T-helper 2 cell treated with Interferon-gamma antibody and Interleukin-4, amounts not matched to agents 5 μg/mL and 100 μg/mL, for 36 hours (primary cell): ENCODE measurements around the gene RPL7A.
"Not testable (repeated sequence)": the region's sequence is repeated elsewhere in the genome, so short reads cannot be mapped to it uniquely, and the experiment has no call there.

ENCODE experiments used
- DNase-seq: peaks from one replicate; pipeline ENCODE4 v3.0.0; 2021; ENCODE audit warnings: low spot score
- H3K27ac Mint-ChIP-seq: one replicate; pipeline ENCODE4 v1.8.0; 2021; ENCODE audit warnings: mild to moderate bottlenecking, mixed read lengths
- H3K27me3 Mint-ChIP-seq: one replicate; pipeline ENCODE4 v1.8.0; 2021; ENCODE audit warnings: low read depth, mixed read lengths
- H3K36me3 Mint-ChIP-seq: one replicate; pipeline ENCODE4 v1.8.0; 2021; ENCODE audit warnings: low read depth, mixed read lengths
- H3K4me1 Mint-ChIP-seq: one replicate; pipeline ENCODE4 v1.8.0; 2021; ENCODE audit warnings: low read depth, mixed read lengths
- H3K4me3 Mint-ChIP-seq: one replicate; pipeline ENCODE4 v1.8.0; 2022; ENCODE audit warnings: mild to moderate bottlenecking, moderate library complexity, mixed read lengths
- H3K9me3 Mint-ChIP-seq: one replicate; pipeline ENCODE4 v1.8.0; 2021; ENCODE audit warnings: mixed read lengths

The RPL7A gene

GRCh38 chr9:133320421-133320881 is 27.6 kb upstream of the RPL7A start:
- Mint-ChIP-seq H3K4me1 (no peaks in the 10 kb centered on the region), H3K9me3 (no peaks in the 10 kb centered on the region), H3K4me3 (no peak overlapping the region), H3K27me3 (peaks cover 3% of the 10 kb centered on the region), H3K27ac (no peak overlapping the region), H3K36me3 (no peaks in the 10 kb centered on the region)
- DNase-seq: no peak

GRCh38 chr9:133321411-133321935 is 26.5 kb upstream of the RPL7A start:
- no peaks in the 10 kb centered on the region for H3K36me3 Mint-ChIP-seq
- H3K4me3 Mint-ChIP-seq: no peak overlapping the region
- H3K27me3 Mint-ChIP-seq: peaks cover 3% of the 10 kb centered on the region
- H3K9me3 Mint-ChIP-seq: no peaks in the 10 kb centered on the region
- H3K4me1 Mint-ChIP-seq: no peaks in the 10 kb centered on the region
- DNase-seq: no peak
- no peak overlapping the region for H3K27ac Mint-ChIP-seq

GRCh38 chr9:133322701-133323100 is 25.3 kb upstream of the RPL7A start:
- DNase-seq: no peak
- H3K9me3 Mint-ChIP-seq: no peaks in the 10 kb centered on the region

GRCh38 chr9:133323211-133323610 is 24.8 kb upstream of the RPL7A start:
- no peak overlapping the region for H3K4me3 Mint-ChIP-seq
- no peak overlapping the region for H3K27ac Mint-ChIP-seq
- H3K9me3 Mint-ChIP-seq: no peaks in the 10 kb centered on the region
- H3K36me3 Mint-ChIP-seq: no peaks in the 10 kb centered on the region
- H3K4me1 Mint-ChIP-seq: no peaks in the 10 kb centered on the region
- no peak for DNase-seq
- peaks cover 3% of the 10 kb centered on the region for H3K27me3 Mint-ChIP-seq

More at GRCh38 chr9:133322701-133323100, 25.3 kb upstream of the RPL7A start:
- no peaks in the 10 kb centered on the region for H3K36me3 Mint-ChIP-seq
- H3K4me1 Mint-ChIP-seq: no peaks in the 10 kb centered on the region
- no peak overlapping the region for H3K4me3 Mint-ChIP-seq
- no peak overlapping the region for H3K27ac Mint-ChIP-seq
- H3K27me3 Mint-ChIP-seq: peaks cover 3% of the 10 kb centered on the region

- Mint-ChIP-seq H3K4me3 (no peak overlapping the region), H3K27me3 (peaks cover 3% of the 10 kb centered on the region), H3K9me3 (no peaks in the 10 kb centered on the region), H3K4me1 (no peaks in the 10 kb centered on the region), H3K36me3 (peaks cover 3% of the 10 kb centered on the region), H3K27ac (no peak overlapping the region)
- no peak for DNase-seq
These were observed 23.9 kb upstream of the RPL7A start for GRCh38 chr9:133323991-133324703.

GRCh38 chr9:133327021-133327420 is 21.0 kb upstream of the RPL7A start:
- not testable (repeated sequence) for H3K27me3 Mint-ChIP-seq, H3K27ac Mint-ChIP-seq, H3K4me3 Mint-ChIP-seq, DNase-seq, H3K4me1 Mint-ChIP-seq, H3K9me3 Mint-ChIP-seq
- H3K36me3 Mint-ChIP-seq: peaks cover 19% of the 10 kb centered on the region

- Mint-ChIP-seq H3K27me3 (no peaks in the 10 kb centered on the region), H3K9me3 (no peaks in the 10 kb centered on the region), H3K4me3 (no peak overlapping the region), H3K27ac (no peak overlapping the region), H3K4me1 (peaks cover 2% of the 10 kb centered on the region), H3K36me3 (peaks cover 27% of the 10 kb centered on the region)
- no peak for DNase-seq
These were observed 20.1 kb upstream of the RPL7A start for GRCh38 chr9:133327834-133328484.

- not testable (repeated sequence) for H3K9me3 Mint-ChIP-seq, H3K27ac Mint-ChIP-seq, DNase-seq, H3K4me1 Mint-ChIP-seq, H3K4me3 Mint-ChIP-seq, H3K27me3 Mint-ChIP-seq
- H3K36me3 Mint-ChIP-seq: peaks cover 37% of the 10 kb centered on the region
These were observed 18.5 kb upstream of the RPL7A start for GRCh38 chr9:133329306-133330156.

- no peak for DNase-seq
- Mint-ChIP-seq H3K27me3 (no peaks in the 10 kb centered on the region), H3K4me3 (no peak overlapping the region), H3K9me3 (no peaks in the 10 kb centered on the region), H3K27ac (no peak overlapping the region), H3K36me3 (peaks cover 41% of the 10 kb centered on the region), H3K4me1 (peaks cover 11% of the 10 kb centered on the region)
These were observed 16.8 kb upstream of the RPL7A start for GRCh38 chr9:133331221-133331620.

GRCh38 chr9:133331641-133332380 is 16.2 kb upstream of the RPL7A start:
- peaks cover 14% of the 10 kb centered on the region for H3K4me1 Mint-ChIP-seq
- no peak overlapping the region for H3K27ac Mint-ChIP-seq
- no peaks in the 10 kb centered on the region for H3K9me3 Mint-ChIP-seq
- DNase-seq: no peak
- peaks cover 43% of the 10 kb centered on the region for H3K36me3 Mint-ChIP-seq
- no peak overlapping the region for H3K4me3 Mint-ChIP-seq
- no peaks in the 10 kb centered on the region for H3K27me3 Mint-ChIP-seq

- Mint-ChIP-seq H3K36me3 (peaks cover 43% of the 10 kb centered on the region), H3K27me3 (no peaks in the 10 kb centered on the region), H3K4me3 (no peak overlapping the region), H3K4me1 (peaks cover 14% of the 10 kb centered on the region), H3K9me3 (no peaks in the 10 kb centered on the region), H3K27ac (no peak overlapping the region)
- DNase-seq: no peak
These were observed 15.7 kb upstream of the RPL7A start for GRCh38 chr9:133332381-133332730.

- Mint-ChIP-seq H3K4me3 (no peak overlapping the region), H3K27ac (no peak overlapping the region), H3K9me3 (no peaks in the 10 kb centered on the region), H3K4me1 (peaks cover 14% of the 10 kb centered on the region), H3K36me3 (peaks cover 46% of the 10 kb centered on the region), H3K27me3 (no peaks in the 10 kb centered on the region)
- no peak for DNase-seq
These were observed 15.0 kb upstream of the RPL7A start for GRCh38 chr9:133333011-133333410.

- peaks cover 14% of the 10 kb centered on the region for H3K4me1 Mint-ChIP-seq
- no peak overlapping the region for H3K4me3 Mint-ChIP-seq
- no peak for DNase-seq
- no peaks in the 10 kb centered on the region for H3K9me3 Mint-ChIP-seq
- peaks cover 46% of the 10 kb centered on the region for H3K36me3 Mint-ChIP-seq
- no peak overlapping the region for H3K27ac Mint-ChIP-seq
- H3K27me3 Mint-ChIP-seq: no peaks in the 10 kb centered on the region
These were observed 14.5 kb upstream of the RPL7A start for GRCh38 chr9:133333566-133333965.
